ENCODE data around the gene CAMK4.

DNA sequence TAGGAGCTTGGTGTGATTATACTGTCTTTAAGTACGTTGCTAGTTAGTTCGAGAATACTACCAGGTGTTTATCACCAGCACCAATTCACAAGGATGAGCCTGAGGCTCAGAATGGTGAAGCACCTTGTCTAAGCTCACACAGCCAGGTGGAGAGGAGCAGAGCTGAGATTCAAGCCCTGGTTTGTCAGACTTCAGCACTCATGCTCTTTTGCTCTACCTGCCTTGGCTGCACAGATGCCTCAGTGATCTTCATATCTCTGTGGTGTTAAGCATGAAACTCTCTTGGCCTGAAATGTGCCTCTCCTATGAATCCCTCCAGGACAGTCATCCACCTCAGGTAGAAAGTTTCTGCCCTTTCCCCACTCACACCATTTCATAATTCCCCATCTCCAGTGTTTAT, 12.2 kb downstream of the CAMK4 start:
- TF ChIP-seq, protein P1, sequence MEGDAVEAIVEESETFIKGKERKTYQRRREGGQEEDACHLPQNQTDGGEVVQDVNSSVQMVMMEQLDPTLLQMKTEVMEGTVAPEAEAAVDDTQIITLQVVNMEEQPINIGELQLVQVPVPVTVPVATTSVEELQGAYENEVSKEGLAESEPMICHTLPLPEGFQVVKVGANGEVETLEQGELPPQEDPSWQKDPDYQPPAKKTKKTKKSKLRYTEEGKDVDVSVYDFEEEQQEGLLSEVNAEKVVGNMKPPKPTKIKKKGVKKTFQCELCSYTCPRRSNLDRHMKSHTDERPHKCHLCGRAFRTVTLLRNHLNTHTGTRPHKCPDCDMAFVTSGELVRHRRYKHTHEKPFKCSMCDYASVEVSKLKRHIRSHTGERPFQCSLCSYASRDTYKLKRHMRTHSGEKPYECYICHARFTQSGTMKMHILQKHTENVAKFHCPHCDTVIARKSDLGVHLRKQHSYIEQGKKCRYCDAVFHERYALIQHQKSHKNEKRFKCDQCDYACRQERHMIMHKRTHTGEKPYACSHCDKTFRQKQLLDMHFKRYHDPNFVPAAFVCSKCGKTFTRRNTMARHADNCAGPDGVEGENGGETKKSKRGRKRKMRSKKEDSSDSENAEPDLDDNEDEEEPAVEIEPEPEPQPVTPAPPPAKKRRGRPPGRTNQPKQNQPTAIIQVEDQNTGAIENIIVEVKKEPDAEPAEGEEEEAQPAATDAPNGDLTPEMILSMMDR (IDR thresholded peaks at IDR 0.05), result no peak
- TF ChIP-seq EZH2phosphoT487 (IDR thresholded peaks at IDR 0.05), result no peak
